Stromal cell of bone marrow (primary cell): Measurements from ENCODE around the gene CAMK2A.
"Not testable (repeated sequence)": the region's sequence is repeated elsewhere in the genome, so short reads cannot be mapped to it uniquely, and the experiment has no call there.

Experiments used
- DNase-seq: peaks from one replicate; pipeline ENCODE4 v3.0.0-alpha.2; 2012; ENCODE audit warnings: low read depth

Gene CAMK2A

GRCh38 chr5:150236313-150236712 is 53.3 kb downstream of the CAMK2A start:
- DNase-seq, result no peak

GRCh38 chr5:150235500-150235854 is 54.1 kb downstream of the CAMK2A start:
- no peak for DNase-seq

GRCh38 chr5:150234576-150235499 is 54.7 kb downstream of the CAMK2A start:
- DNase-seq, result no peak

GRCh38 chr5:150233706-150234105 is 55.9 kb downstream of the CAMK2A start:
- not testable (repeated sequence) for DNase-seq

DNA sequence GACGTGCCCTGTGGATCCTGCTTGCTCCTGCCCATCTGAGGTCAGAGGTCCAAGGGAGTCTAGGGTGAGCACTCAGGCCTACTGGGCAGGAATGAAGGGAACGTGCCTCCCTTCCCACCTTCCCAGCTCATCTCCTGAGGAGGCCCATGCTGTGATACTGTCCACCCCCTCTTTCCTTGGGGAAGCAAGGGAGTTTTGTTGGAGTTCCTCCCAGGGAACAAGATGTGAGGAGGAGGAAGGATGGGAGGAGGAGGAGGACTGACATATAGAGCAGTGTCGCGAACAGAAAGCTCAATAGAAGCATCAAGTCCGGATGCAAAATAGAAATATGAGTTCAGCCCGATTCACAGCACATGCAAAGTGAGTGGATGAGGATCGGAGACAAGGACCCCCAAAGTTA is 58.7 kb downstream of the CAMK2A start:
- DNase-seq, result no peak

- no peak for DNase-seq
Measured at GRCh38 chr5:150229571-150229970, 60.0 kb downstream of the CAMK2A start.

DNA sequence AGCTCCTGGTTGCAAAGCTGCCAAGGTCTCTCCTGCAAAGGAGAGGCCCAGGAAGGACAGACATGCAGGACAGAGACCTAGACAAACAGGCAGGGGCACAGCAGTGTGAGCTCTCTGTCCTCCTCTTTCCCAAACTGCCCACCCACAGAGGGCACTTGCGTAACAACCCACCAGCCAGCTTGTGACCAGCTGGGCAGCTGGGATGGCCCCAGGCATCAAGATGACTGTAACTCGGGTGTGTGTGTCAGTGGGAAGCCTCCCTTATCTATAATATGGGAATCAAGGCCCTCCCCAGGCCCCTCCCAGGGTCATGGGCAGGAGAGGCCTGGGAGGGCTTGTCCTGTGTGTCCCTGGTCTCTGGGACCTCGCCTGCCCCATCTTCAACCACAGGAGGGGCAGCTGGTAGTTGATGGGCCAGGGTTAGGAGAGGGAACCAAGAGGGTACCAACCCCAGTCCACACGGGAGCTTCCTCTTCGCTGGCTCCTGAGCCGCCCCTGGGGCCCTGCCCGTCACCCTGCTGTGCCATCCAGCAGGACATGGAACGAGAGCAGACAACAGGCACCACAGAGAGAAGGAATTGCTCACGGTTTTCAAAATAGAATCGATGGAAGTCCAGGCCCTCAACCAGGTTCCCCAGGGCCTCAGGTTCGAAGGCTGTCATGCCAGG is 61.8 kb downstream of the CAMK2A start:
- DNase-seq, result no peak

GRCh38 chr5:150227036-150227435 is 62.5 kb downstream of the CAMK2A start:
- DNase-seq, result no peak

DNA sequence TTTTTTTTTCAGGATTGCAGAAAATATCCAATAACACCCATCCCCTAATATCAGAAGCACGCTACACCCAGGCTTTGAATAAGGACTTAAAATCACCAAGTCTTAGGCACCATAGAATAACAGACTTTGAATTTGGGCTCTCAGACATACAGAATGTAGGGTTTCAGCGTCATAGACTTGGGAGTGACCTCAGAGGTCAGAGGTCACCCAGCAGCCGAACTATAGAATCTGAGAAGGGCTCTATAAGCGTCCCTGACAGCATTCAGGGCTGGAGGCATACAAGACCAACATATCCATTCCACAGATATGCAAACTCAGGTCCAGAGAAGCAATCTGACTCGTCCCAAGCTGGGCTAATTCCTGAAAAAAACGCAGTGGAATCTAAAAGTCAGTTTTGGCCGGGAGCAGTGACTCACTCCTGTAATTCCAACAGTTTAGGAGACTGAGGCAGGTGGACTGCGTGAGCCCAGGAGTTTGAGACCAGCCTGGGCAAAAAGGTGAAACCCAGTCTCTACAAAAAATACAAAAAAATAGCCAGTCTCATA is 65.0 kb downstream of the CAMK2A start:
- peak; percentile 20 for DNase-seq

GRCh38 chr5:150223474-150223873 is 66.1 kb downstream of the CAMK2A start:
- no peak for DNase-seq

DNA sequence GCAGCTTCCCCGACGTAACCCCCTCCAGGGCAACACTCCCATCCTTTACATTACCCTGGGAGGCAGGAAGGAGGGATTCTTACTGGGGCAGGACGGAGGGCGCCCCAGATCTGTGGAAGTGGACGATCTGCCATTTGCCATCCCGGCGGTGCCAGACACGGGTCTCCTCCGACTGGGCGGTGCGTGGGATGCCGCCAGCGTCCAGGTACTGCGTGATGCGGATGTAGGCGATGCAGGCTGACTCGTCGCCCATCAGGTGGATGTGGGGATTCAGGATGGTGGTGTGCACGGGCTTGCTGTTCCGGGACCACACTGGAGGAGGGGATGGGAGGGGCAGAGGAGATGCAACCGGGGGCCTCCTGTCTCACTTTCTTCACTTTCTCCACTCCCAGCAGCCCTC is 66.7 kb downstream of the CAMK2A start:
- DNase-seq, result no peak

GRCh38 chr5:150221471-150221870 is 68.1 kb downstream of the CAMK2A start:
- no peak for DNase-seq

GRCh38 chr5:150219861-150220260 is 69.7 kb downstream of the CAMK2A start:
- no peak for DNase-seq

DNA sequence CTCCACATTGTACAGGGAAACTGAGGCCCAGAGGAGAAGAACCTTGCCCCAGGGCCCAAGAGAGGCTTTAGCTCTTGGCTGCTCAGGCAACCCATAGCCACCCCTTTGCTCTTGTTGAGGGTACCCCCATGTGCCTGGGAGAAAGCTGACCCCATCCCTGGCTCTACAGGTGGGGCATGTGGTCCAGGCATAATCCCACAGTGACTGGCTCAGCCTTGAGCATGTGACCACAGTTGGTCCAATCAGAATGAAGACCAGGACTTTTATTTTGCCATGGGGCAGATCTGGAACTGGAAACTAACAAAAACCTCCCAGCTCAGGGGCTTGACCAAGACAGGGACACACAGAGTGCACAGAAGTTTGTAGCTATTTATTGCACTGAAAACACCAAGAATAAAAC is 70.4 kb downstream of the CAMK2A start:
- DNase-seq, result no peak

- DNase-seq, result no peak
Measured at GRCh38 chr5:150218693-150219035, 70.9 kb downstream of the CAMK2A start.

- DNase-seq, result peak; percentile 65
Measured at GRCh38 chr5:150217873-150218692, 71.5 kb downstream of the CAMK2A start.

GRCh38 chr5:150217038-150217437 is 72.5 kb downstream of the CAMK2A start:
- DNase-seq, result no peak

GRCh38 chr5:150215979-150216944 is 73.3 kb downstream of the CAMK2A start:
- DNase-seq, result no peak

- DNase-seq, result peak; percentile 78
Measured at GRCh38 chr5:150214289-150214688, 75.3 kb downstream of the CAMK2A start.

DNA sequence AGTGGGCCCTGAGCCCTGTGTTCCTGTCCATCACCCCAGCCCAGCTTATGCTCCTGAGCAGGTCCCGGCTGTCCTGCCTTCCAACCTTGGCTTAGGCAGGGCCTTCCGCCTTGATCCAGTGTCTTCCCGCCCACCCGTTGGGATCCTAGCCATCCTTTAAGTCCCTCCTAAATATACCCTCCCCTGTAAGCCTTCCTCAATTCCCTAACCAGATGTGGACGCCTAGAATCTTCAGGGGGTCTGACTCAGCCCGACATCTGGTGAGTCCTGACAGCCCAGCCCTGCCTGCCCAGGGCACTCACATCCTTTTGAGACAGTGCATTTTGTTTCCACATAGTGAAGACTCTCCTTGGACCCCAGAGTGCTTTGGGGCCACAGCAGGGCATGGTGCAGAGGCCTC is 76.0 kb downstream of the CAMK2A start:
- peak; percentile 53 for DNase-seq
